C4-2B (cell line): Measurements from ENCODE around the gene CCDC188.

ENCODE experiments used
- ZFX ChIP-seq: fragments of 450-650 bp; IDR thresholded peaks from 2 replicates; pipeline ENCODE4 v1.6.1; 2017
- TF ChIP-seq, protein P1 (sequence below): fragments of 450-650 bp; conservative IDR thresholded peaks from 2 replicates; pipeline ENCODE4 v1.5.1; 2017; ENCODE audit warnings: mild to moderate bottlenecking

DNA sequence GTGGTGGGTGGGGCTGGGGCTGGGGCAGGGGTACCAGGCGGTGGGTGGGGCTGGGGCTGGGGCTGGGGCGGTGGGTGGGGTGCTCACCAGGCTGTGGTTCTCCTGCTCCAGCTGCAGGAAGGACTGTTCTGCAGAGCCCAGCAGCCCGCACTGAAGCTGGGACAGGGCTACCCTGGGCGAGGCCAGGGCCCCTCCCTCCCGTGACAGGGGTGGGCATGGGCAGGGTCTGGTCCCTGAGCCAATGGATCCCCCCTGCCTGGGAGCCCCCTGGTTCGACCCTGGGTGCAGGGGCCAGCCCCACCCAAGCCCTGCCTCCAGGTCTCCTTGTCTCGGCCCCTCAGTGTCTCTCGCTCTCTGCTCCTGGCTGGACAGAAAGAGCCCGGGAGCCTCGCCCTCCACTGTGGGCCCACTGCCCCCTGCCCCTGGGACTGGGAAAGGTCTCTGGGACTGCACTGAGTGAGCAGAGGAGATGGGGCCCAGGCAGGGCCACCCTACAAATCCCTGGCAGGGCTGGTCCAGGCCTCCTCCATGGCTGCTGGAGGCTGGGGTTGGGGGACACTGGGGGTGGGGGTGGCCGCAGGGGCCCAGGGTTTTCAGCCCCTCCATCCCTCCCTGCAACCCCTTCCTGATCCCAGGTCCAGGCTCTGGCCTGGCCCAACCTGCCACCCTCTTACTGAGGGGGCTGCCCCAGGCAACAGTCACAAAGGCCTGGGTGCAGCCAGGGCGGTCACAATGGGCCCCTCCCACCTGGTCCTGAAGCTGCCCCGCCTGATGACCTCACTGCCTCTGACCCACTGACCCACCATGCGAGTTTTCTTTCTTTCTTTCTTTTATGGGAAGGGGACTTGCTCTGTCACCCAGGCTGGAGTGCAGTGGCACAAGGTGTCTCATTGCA is at the start of gene CCDC188:
- TF ChIP-seq, protein P1, sequence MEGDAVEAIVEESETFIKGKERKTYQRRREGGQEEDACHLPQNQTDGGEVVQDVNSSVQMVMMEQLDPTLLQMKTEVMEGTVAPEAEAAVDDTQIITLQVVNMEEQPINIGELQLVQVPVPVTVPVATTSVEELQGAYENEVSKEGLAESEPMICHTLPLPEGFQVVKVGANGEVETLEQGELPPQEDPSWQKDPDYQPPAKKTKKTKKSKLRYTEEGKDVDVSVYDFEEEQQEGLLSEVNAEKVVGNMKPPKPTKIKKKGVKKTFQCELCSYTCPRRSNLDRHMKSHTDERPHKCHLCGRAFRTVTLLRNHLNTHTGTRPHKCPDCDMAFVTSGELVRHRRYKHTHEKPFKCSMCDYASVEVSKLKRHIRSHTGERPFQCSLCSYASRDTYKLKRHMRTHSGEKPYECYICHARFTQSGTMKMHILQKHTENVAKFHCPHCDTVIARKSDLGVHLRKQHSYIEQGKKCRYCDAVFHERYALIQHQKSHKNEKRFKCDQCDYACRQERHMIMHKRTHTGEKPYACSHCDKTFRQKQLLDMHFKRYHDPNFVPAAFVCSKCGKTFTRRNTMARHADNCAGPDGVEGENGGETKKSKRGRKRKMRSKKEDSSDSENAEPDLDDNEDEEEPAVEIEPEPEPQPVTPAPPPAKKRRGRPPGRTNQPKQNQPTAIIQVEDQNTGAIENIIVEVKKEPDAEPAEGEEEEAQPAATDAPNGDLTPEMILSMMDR = no peak
- TF ChIP-seq ZFX = no peak
